Caco-2 (cell line): ENCODE measurements around the gene SLFN5. TPM values are rescaled to one million over a fixed set of nuclear protein-coding genes. Genes with fewer than 3 reads are reported as not detected.

ENCODE experiments used
- BruUV-seq: library from RNA; stranded (reverse); fragments of 400-500 nt; replicated peaks from 2 replicates; lab custom pipeline; 2021; lab: Mats Ljungman, UMichigan
- CTCF ChIA-PET: fragments of 300-600 bp; sonication (Branson Sonifier 250); formaldehyde crosslinking; loops from one replicate; lab custom pipeline; 2022; ENCODE audit warnings: antibody characterized with exemption; lab: Charles Lee
- POLR2A ChIA-PET: fragments of 300-600 bp; sonication (Branson Sonifier 250); formaldehyde crosslinking; loops from one replicate; lab custom pipeline; 2022; ENCODE audit warnings: antibody characterized with exemption; lab: Charles Lee
- DNase-seq, 2 experiments: peaks; one replicate each; pipeline versions ENCODE4 v3.0.0 to v3.0.0-alpha.2; 2020 to 2022
- H3K27me3 ChIP-seq: replicated peaks from 2 replicates; pipeline ENCODE4 v1.6.0; 2011; ENCODE audit warnings: low read length; ENCODE audit not compliant: control insufficient read depth, insufficient read depth
- H3K36me3 ChIP-seq: 2 replicates; pipeline ENCODE4 v1.5.1; 2011; ENCODE audit warnings: low read length; ENCODE audit not compliant: control insufficient read depth, insufficient read depth
- H3K4me1 ChIP-seq: fragments of 250-450 bp; sonication (Bioruptor Pico); 2 replicates; pipeline ENCODE4 v1.5.1; 2020; ENCODE audit warnings: mild to moderate bottlenecking
- H3K4me3 ChIP-seq: 2 replicates; pipeline ENCODE4 v1.5.1; 2011; ENCODE audit warnings: low read depth, mild to moderate bottlenecking, control low read depth, low read length
- H3K9me3 ChIP-seq: fragments of 250-450 bp; sonication (Bioruptor Pico); 2 replicates; pipeline ENCODE4 v1.5.1; 2020; ENCODE audit warnings: mild to moderate bottlenecking, moderate library complexity
- H3K27ac Mint-ChIP-seq: one replicate; pipeline ENCODE4 v1.8.0; 2022; ENCODE audit warnings: mixed read lengths; ENCODE audit not compliant: unreplicated experiment
- H3K27me3 Mint-ChIP-seq: one replicate; pipeline ENCODE4 v1.8.0; 2022; ENCODE audit warnings: mixed read lengths; ENCODE audit not compliant: insufficient read depth, unreplicated experiment
- H3K36me3 Mint-ChIP-seq: one replicate; pipeline ENCODE4 v1.8.0; 2022; ENCODE audit warnings: mild to moderate bottlenecking, mixed read lengths; ENCODE audit not compliant: insufficient read depth, unreplicated experiment
- H3K4me1 Mint-ChIP-seq: one replicate; pipeline ENCODE4 v1.8.0; 2022; ENCODE audit warnings: low read depth, mixed read lengths; ENCODE audit not compliant: unreplicated experiment
- H3K4me3 Mint-ChIP-seq: one replicate; pipeline ENCODE4 v1.8.0; 2022; ENCODE audit warnings: mild to moderate bottlenecking, moderate library complexity, mixed read lengths; ENCODE audit not compliant: unreplicated experiment
- H3K9me3 Mint-ChIP-seq: one replicate; pipeline ENCODE4 v1.8.0; 2022; ENCODE audit warnings: mixed read lengths; ENCODE audit not compliant: unreplicated experiment
- intact Hi-C: fragments of 100-400 bp; cut with micrococcal nuclease; formaldehyde crosslinking; loops from one replicate; pipeline ENCODE4 v1.10.0; 2022; ENCODE audit not compliant: unreplicated experiment
- total RNA-seq: library from RNA; stranded (reverse); gene quantifications from 2 replicates; pipeline ENCODE4 v1.2.3, GENCODE V29; 2022
- TF ChIP-seq, protein P1 (sequence below), 2 experiments: fragments of 200-600 bp in 1 of 2; IDR thresholded peaks; 1 replicate in 1 of 2; 2 replicates in 1 of 2; pipeline versions ENCODE4 v1.5.1 to v1.8.0; 2011 to 2022; ENCODE audit warnings: antibody characterized with exemption in 1 of 2, control low read depth in 1 of 2, inconsistent platforms in 1 of 2, low read depth in 1 of 2, low read length in 1 of 2, mild to moderate bottlenecking in 1 of 2, moderate library complexity in 1 of 2; ENCODE audit not compliant: insufficient read depth in 1 of 2, severe bottlenecking in 1 of 2, unreplicated experiment in 1 of 2

SLFN5 gene
- total RNA-seq, 1 experiment from 2014 or later, result 1.6 TPM

- H3K36me3 Mint-ChIP-seq, result no peaks in the 10 kb centered on the region
- no peak for DNase-seq
- ChIA-PET POLR2A (no interaction called here), CTCF (no interaction called here)
- no TSS peak for BruUV-seq
- H3K9me3 Mint-ChIP-seq, result no peaks in the 10 kb centered on the region
- no peaks in the 10 kb centered on the region for H3K4me1 Mint-ChIP-seq
- Histone ChIP-seq H3K4me3 (no peak overlapping the region), H3K9me3 (no peaks in the 10 kb centered on the region), H3K4me1 (no peaks in the 10 kb centered on the region), H3K36me3 (no peaks in the 10 kb centered on the region), H3K27me3 (no peaks in the 10 kb centered on the region; the same call in 1 of the 2 replicates)
- H3K27ac Mint-ChIP-seq, result no peak overlapping the region
- H3K4me3 Mint-ChIP-seq, result no peak overlapping the region
- TF ChIP-seq, protein P1, sequence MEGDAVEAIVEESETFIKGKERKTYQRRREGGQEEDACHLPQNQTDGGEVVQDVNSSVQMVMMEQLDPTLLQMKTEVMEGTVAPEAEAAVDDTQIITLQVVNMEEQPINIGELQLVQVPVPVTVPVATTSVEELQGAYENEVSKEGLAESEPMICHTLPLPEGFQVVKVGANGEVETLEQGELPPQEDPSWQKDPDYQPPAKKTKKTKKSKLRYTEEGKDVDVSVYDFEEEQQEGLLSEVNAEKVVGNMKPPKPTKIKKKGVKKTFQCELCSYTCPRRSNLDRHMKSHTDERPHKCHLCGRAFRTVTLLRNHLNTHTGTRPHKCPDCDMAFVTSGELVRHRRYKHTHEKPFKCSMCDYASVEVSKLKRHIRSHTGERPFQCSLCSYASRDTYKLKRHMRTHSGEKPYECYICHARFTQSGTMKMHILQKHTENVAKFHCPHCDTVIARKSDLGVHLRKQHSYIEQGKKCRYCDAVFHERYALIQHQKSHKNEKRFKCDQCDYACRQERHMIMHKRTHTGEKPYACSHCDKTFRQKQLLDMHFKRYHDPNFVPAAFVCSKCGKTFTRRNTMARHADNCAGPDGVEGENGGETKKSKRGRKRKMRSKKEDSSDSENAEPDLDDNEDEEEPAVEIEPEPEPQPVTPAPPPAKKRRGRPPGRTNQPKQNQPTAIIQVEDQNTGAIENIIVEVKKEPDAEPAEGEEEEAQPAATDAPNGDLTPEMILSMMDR (IDR thresholded peaks at IDR 0.05; ENCODE audit: insufficient read depth in 1 of 2, low read depth in 1 of 2, low read length in 1 of 2, severe bottlenecking in 1 of 2, unreplicated experiment in 1 of 2), result no peak
- peaks cover 18% of the 10 kb centered on the region for H3K27me3 Mint-ChIP-seq
- intact Hi-C loops, result no loop called here
Observed at GRCh38 chr17:35322749-35323148, 79.9 kb downstream of the SLFN5 start.

Other genes with a start within 250 kb of the SLFN5 start
- 27.9 and 29.6 TPM in 2 replicates for gene RFFL, start 179.4 kb upstream of the SLFN5 start, total RNA-seq
- 31.8 and 31.9 TPM in 2 replicates for gene RAD51D, start 123.2 kb upstream of the SLFN5 start, total RNA-seq
- gene FNDC8, start 121.5 kb upstream of the SLFN5 start, total RNA-seq, result not detected in 2 replicates
- gene NLE1, start 100.8 kb upstream of the SLFN5 start, total RNA-seq, result 24.8 and 26.2 TPM in 2 replicates
- not detected in 2 replicates for gene UNC45B, start 95.3 kb upstream of the SLFN5 start, total RNA-seq
- not detected in 2 replicates for gene SLC35G3, start 48.7 kb upstream of the SLFN5 start, total RNA-seq
- gene SLFN11, start 130.5 kb downstream of the SLFN5 start, total RNA-seq, result not detected in 2 replicates
- gene SLFN12, start 189.4 kb downstream of the SLFN5 start, total RNA-seq, result not detected in 2 replicates
- not detected in 2 replicates for gene SLFN13, start 205.7 kb downstream of the SLFN5 start, total RNA-seq